ENCODE data around the gene STAT3. TPM values are rescaled to one million over a fixed set of nuclear protein-coding genes. Genes with fewer than 3 reads are reported as not detected.

STAT3 gene
- total RNA-seq (2021; ENCODE audit: unreplicated experiment) (61.0 TPM), Bru-seq, nascent RNA (percentile 75 among the genes with signal in this experiment), BruChase-seq, experiment 1, labeled RNA remaining after a 6-hour chase (percentile 88 among the genes with signal in this experiment), BruChase-seq, experiment 2, labeled RNA remaining after a 2-hour chase (percentile 81 among the genes with signal in this experiment)
- 38.0 and 39.4 TPM in 2 replicates for polyA plus RNA-seq (2012)
- long read RNA-seq, full-length matches to known transcripts = 39 of 99 reads
- long read RNA-seq, partial matches to known transcripts = 17 of 99 reads
- long read RNA-seq, other reads (novel, unspliced or antisense) = 43 of 99 reads

GRCh38 chr17:42388381-42389134, at the start of gene STAT3:
Gene STAT3, minus strand, starts transcription at chr17:42388442. Its CDS starts 39,926 bp downstream, at chr17:42348516.
- RAD21 ChIA-PET (ENCODE audit: low non-redundant PET in 1 of 2, low total read pairs in 2 of 2, uncharacterized antibody in 2 of 2, unreplicated experiment in 2 of 2) = interaction anchor here (0.5 to 1.0 kb wide), 3 partner anchors 17 to 139 kb away, joined by 3 to 4 read pairs (median 3); no protein-coding TSS in a partner anchor
- H3K79me2 ChIP-seq (ENCODE audit: insufficient read depth, low read length) = peaks cover 35% of the 10 kb centered on the region
- DNase-seq (ENCODE audit: low read depth, low spot score) (peak; percentile 99), ATAC-seq (peak; percentile 98)
- H3K9me3 ChIP-seq (ENCODE audit: control insufficient read depth in 1 of 2, insufficient read depth in 1 of 2, low read depth in 1 of 2, low read length in 2 of 2) = no peaks in the 10 kb centered on the region
- no peaks in the 10 kb centered on the region for H3K27me3 ChIP-seq (ENCODE audit: insufficient read depth, low read length)
- BruUV-seq (replicated peaks) = no TSS peak
- peak within 1 kb of the TSS; percentile 64 for H2AFZ ChIP-seq (ENCODE audit: low read depth, low read length, poor library complexity, severe bottlenecking)
- H3K4me3 ChIP-seq (replicated peaks in 1 of 2; ENCODE audit: low read depth in 1 of 2, low read length in 2 of 2) = peak within 1 kb of the TSS; percentile 86 to 87
- intact Hi-C loops (cut with micrococcal nuclease) = no loop called here
- peak; percentile 24; the same call in 1 of the 2 replicates for TF ChIP-seq RAD21 (IDR thresholded peaks at IDR 0.05; ENCODE audit: low read depth)
- TF ChIP-seq CBX3 (IDR thresholded peaks at IDR 0.05; ENCODE audit: low read depth) = peak; percentile 99
- no peak for TF ChIP-seq CEBPB (IDR thresholded peaks at IDR 0.05; ENCODE audit: low read depth)
- TF ChIP-seq POLR2A (IDR thresholded peaks at IDR 0.05; ENCODE audit: borderline replicate concordance, extremely low read depth, insufficient read depth, insufficient read length) = peak; percentile 49
- peak; percentile 38; the same call in 1 of the 2 replicates for TF ChIP-seq EGR1 (IDR thresholded peaks at IDR 0.05; ENCODE audit: low read depth)
- peak; percentile 71 for TF ChIP-seq POLR2AphosphoS5 (IDR thresholded peaks at IDR 0.05; ENCODE audit: low read depth, low read length)
- TF ChIP-seq, protein P1, sequence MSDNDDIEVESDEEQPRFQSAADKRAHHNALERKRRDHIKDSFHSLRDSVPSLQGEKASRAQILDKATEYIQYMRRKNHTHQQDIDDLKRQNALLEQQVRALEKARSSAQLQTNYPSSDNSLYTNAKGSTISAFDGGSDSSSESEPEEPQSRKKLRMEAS (IDR thresholded peaks at IDR 0.05) = peak; percentile 99
- peak; percentile 98 for TF ChIP-seq JUND (IDR thresholded peaks at IDR 0.05)
- TF ChIP-seq TCF7L2 (IDR thresholded peaks at IDR 0.05; ENCODE audit: borderline replicate concordance, extremely low read depth, insufficient read depth, insufficient read length) = peak; percentile 65
- TF ChIP-seq ELF1 (IDR thresholded peaks at IDR 0.05; ENCODE audit: borderline replicate concordance, low read depth) = no peak; the same call in 1 of the 2 replicates
- peak; percentile 98 for TF ChIP-seq SIN3A (IDR thresholded peaks at IDR 0.05; ENCODE audit: low read depth)
- TF ChIP-seq EZH2 (IDR thresholded peaks at IDR 0.05) = no peak
- TF ChIP-seq ZNF274 (IDR thresholded peaks at IDR 0.05; ENCODE audit: low read depth, low read length) = no peak
- peak; percentile 96 for TF ChIP-seq SP1 (IDR thresholded peaks at IDR 0.05; ENCODE audit: low read depth)
- TF ChIP-seq ZBTB33 (IDR thresholded peaks at IDR 0.05; ENCODE audit: extremely low read depth, insufficient replicate concordance, low read length) = peak; percentile 97
- peak; percentile 78 for TF ChIP-seq YY1 (IDR thresholded peaks at IDR 0.05; ENCODE audit: extremely low read depth, insufficient replicate concordance, low read depth, low read length)
- TF ChIP-seq SRF (IDR thresholded peaks at IDR 0.05; ENCODE audit: low read depth) = peak; percentile 58; the same call in 1 of the 2 replicates
- H3K9me2 ChIP-seq (ENCODE audit: insufficient read depth) = no peaks in the 10 kb centered on the region
- POLR2A ChIA-PET = interaction anchor here (0.6 to 2.1 kb wide), 15 partner anchors 9 to 139 kb away, joined by 3 to 19 read pairs (median 3); partner anchors contain the start of gene CAVIN1
- peak within 1 kb of the TSS; percentile 75 for H3K4me2 ChIP-seq (ENCODE audit: low read length)
- peak within 1 kb of the TSS; percentile 66 for H3K27ac ChIP-seq (ENCODE audit: low read depth, low read length)
- H3K9ac ChIP-seq (ENCODE audit: low read length) = peak within 1 kb of the TSS; percentile 85
- no peaks in the 10 kb centered on the region for H3K36me3 ChIP-seq (ENCODE audit: control insufficient read depth in 1 of 2, insufficient read depth in 2 of 2, low read length in 2 of 2)
- no peaks in the 10 kb centered on the region for H4K20me1 ChIP-seq (ENCODE audit: insufficient read depth)
- CTCF ChIA-PET = interaction anchor here (0.8 to 2.9 kb wide), 5 partner anchors 18 to 166 kb away, joined by 3 to 20 read pairs (median 8); partner anchors contain the start of gene NAGLU
- H3K4me1 ChIP-seq (ENCODE audit: control insufficient read depth in 1 of 2, insufficient read depth in 2 of 2, low read length in 2 of 2) = peaks cover 19 to 25% of the 10 kb centered on the region in 2 experiments
